Measurements from ENCODE around the gene TP53AIP1.

The TP53AIP1 gene

GRCh38 chr11:128942817-128943427 is at the start of gene TP53AIP1:
TP53AIP1 (minus strand) TSS chr11:128942871; CDS start chr11:128937818, 5,053 bp downstream.
- no peak for TF ChIP-seq CTCF (IDR thresholded peaks at IDR 0.05)
- no peaks in the 10 kb centered on the region for H3K36me3 ChIP-seq
- peaks cover 0 to 25% of the 10 kb centered on the region in 2 donors for H3K27me3 ChIP-seq
- intact Hi-C loops (cut with DNase I; ENCODE audit: low total_unique reads) = no loop called here
- no peak within 1 kb of the TSS for H3K27ac ChIP-seq
- H3K4me1 ChIP-seq = peaks cover 0 to 3% (median 0%) of the 10 kb centered on the region in 4 donors
- no peaks in the 10 kb centered on the region for H3K9me3 ChIP-seq
- H3K4me3 ChIP-seq = no peak within 1 kb of the TSS
- no peak for DNase-seq

- Histone ChIP-seq H3K9me3 (no peaks in the 10 kb centered on the region), H3K27me3 (no peaks in the 10 kb centered on the region), H3K27ac (no peak overlapping the region), H3K36me3 (peaks cover 0 to 20% (median 0%) of the 10 kb centered on the region in 3 donors), H3K4me1 (no peaks in the 10 kb centered on the region), H3K4me3 (no peak overlapping the region)
- no peak for TF ChIP-seq CTCF (IDR thresholded peaks at IDR 0.05)
- intact Hi-C loops (cut with DNase I; ENCODE audit: low total_unique reads) = no loop called here
- no peak for DNase-seq
These were observed 45.7 kb upstream of the TP53AIP1 start for GRCh38 chr11:128988242-128988970.

GRCh38 chr11:128985880-128986279 is 43.2 kb upstream of the TP53AIP1 start:
- no peak for TF ChIP-seq CTCF (IDR thresholded peaks at IDR 0.05)
- H3K4me3 ChIP-seq = no peak overlapping the region
- H3K27me3 ChIP-seq = no peaks in the 10 kb centered on the region
- intact Hi-C loops (cut with DNase I; ENCODE audit: low total_unique reads) = no loop called here
- peaks cover 9 to 32% (median 10%) of the 10 kb centered on the region in 3 donors for H3K36me3 ChIP-seq
- H3K4me1 ChIP-seq = no peaks in the 10 kb centered on the region
- DNase-seq = no peak
- H3K9me3 ChIP-seq = no peaks in the 10 kb centered on the region
- H3K27ac ChIP-seq = no peak overlapping the region

- H3K27me3 ChIP-seq = no peaks in the 10 kb centered on the region
- TF ChIP-seq CTCF (IDR thresholded peaks at IDR 0.05) = no peak
- no peak overlapping the region for H3K27ac ChIP-seq
- DNase-seq = no peak
- H3K36me3 ChIP-seq = peaks cover 10 to 52% (median 20%) of the 10 kb centered on the region in 3 donors
- H3K4me3 ChIP-seq = no peak overlapping the region
- no peaks in the 10 kb centered on the region for H3K4me1 ChIP-seq
- H3K9me3 ChIP-seq = no peaks in the 10 kb centered on the region
- intact Hi-C loops (cut with DNase I; ENCODE audit: low total_unique reads) = no loop called here
These were observed 40.4 kb upstream of the TP53AIP1 start for GRCh38 chr11:128983023-128983422.

GRCh38 chr11:128981254-128981653 is 38.6 kb upstream of the TP53AIP1 start:
- Histone ChIP-seq H3K27ac (no peak overlapping the region), H3K4me1 (no peaks in the 10 kb centered on the region), H3K4me3 (no peak overlapping the region), H3K27me3 (no peaks in the 10 kb centered on the region), H3K36me3 (peaks cover 20 to 63% (median 28%) of the 10 kb centered on the region in 3 donors), H3K9me3 (no peaks in the 10 kb centered on the region)
- intact Hi-C loops (cut with DNase I; ENCODE audit: low total_unique reads) = no loop called here
- TF ChIP-seq CTCF (IDR thresholded peaks at IDR 0.05) = no peak
- DNase-seq = no peak
